ENCODE results near the gene ARHGAP1.

The ARHGAP1 gene

DNA sequence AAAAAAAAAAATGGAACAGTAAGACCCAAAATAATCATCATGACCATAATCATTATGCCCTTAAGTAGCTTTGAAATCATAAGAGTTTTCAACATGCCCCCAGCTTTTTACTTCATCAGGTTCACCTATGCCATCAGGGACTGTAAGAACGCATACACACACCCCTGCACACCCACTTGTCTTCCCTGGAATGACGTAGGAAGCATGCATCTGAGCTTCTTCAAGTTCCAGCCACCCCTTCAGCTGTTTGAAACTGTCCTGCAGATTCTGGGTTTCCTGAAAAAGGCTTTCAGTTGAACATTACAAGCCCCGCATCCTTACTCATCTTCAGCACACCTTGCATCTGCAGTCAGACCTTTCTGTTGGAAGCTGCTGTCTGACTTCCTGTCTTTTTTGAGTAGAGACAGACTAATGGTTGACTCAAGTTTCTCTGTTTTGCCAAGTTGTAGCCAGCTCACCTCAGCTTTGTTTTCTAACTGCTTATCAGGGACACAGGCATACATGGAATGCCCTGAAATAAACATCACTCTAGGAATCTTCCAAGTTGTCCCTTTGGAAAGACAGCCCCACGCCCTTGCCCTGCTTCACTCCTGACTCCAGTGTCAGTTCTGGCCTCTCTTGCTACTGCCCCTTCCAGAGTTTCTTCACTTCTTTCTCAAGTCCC, 37.0 kb downstream of the ARHGAP1 start:
- DNase-seq, result no peak
- Mint-ChIP-seq H3K4me3 (no peak overlapping the region), H3K9me3 (no peaks in the 10 kb centered on the region), H3K27me3 (ENCODE audit: low read depth, poor library complexity) (no peaks in the 10 kb centered on the region), H3K27ac (no peak overlapping the region), H3K36me3 (ENCODE audit: low read depth) (peaks cover 55% of the 10 kb centered on the region), H3K4me1 (peaks cover 12% of the 10 kb centered on the region)
- TF ChIP-seq, protein P1, sequence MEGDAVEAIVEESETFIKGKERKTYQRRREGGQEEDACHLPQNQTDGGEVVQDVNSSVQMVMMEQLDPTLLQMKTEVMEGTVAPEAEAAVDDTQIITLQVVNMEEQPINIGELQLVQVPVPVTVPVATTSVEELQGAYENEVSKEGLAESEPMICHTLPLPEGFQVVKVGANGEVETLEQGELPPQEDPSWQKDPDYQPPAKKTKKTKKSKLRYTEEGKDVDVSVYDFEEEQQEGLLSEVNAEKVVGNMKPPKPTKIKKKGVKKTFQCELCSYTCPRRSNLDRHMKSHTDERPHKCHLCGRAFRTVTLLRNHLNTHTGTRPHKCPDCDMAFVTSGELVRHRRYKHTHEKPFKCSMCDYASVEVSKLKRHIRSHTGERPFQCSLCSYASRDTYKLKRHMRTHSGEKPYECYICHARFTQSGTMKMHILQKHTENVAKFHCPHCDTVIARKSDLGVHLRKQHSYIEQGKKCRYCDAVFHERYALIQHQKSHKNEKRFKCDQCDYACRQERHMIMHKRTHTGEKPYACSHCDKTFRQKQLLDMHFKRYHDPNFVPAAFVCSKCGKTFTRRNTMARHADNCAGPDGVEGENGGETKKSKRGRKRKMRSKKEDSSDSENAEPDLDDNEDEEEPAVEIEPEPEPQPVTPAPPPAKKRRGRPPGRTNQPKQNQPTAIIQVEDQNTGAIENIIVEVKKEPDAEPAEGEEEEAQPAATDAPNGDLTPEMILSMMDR (IDR thresholded peaks at IDR 0.05), result no peak

DNA sequence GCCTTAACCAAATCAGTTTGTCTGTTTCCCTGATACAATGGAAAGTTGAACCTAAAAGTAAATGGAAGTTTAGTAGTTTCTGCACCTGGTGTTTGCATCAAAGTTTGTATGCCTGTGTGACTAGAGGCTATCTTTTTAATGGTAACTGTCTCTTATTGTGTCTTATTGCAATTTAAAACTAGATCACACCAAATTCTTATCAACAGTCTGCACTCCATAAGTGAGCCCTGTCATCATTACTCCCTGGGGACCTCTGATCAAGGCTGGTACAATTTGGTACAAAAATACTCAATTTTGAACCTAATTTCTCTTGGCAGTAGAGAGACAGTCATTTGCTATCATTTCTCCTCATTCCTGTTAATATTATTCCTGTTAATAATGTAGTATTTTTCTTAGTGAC, 38.1 kb downstream of the ARHGAP1 start:
- Mint-ChIP-seq H3K4me3 (no peak overlapping the region), H3K4me1 (peaks cover 12% of the 10 kb centered on the region), H3K27me3 (ENCODE audit: low read depth, poor library complexity) (no peaks in the 10 kb centered on the region), H3K9me3 (no peaks in the 10 kb centered on the region), H3K36me3 (ENCODE audit: low read depth) (peaks cover 64% of the 10 kb centered on the region), H3K27ac (no peak overlapping the region)
- no peak for DNase-seq
- TF ChIP-seq, protein P1 (IDR thresholded peaks at IDR 0.05), result no peak

DNA sequence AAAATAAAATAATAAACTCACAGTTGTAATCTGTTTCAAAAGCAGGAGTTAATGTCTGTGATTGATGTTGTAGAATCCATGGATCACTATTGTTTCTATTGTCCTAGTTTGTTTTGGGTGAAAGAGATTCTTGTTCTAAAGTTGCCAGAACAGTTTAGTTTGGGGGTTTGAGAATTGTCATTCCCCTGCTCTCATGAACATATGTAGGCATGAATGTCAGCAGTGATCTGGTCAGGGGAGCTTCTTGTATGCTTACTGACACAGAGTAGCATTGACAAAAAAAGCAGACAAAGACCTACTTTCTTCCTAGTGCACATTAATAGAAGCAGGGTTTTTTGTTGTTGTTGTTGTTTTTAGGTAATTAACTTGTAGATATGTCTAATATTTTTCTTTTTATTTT, 38.6 kb downstream of the ARHGAP1 start:
- H3K4me3 Mint-ChIP-seq, result no peak overlapping the region
- DNase-seq, result no peak
- TF ChIP-seq, protein P1 (IDR thresholded peaks at IDR 0.05), result no peak
- H3K27ac Mint-ChIP-seq, result no peak overlapping the region
- peaks cover 67% of the 10 kb centered on the region for H3K36me3 Mint-ChIP-seq (ENCODE audit: low read depth)
- no peaks in the 10 kb centered on the region for H3K27me3 Mint-ChIP-seq (ENCODE audit: low read depth, poor library complexity)
- peaks cover 8% of the 10 kb centered on the region for H3K4me1 Mint-ChIP-seq
- H3K9me3 Mint-ChIP-seq, result no peaks in the 10 kb centered on the region

DNA sequence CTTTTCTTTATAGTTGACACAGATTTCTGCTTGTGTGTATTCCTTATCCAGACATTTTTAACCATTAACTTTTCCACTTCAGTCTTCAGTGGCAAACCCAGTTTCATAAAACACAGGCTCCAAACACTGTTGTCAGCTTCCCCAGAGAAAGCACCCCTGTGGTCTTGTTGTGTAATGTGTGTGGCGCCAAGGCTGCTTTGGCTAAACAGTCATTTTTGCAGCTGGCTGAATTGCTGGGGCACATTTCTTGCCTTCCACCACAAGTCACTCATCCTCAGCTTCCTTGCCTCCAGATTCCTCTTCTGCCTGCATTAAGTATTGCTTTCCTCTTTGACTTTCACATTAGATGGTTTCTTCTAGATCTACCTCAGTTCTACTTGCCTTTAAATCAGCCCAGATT, 40.5 kb downstream of the ARHGAP1 start:
- DNase-seq, result no peak
- Mint-ChIP-seq H3K9me3 (no peaks in the 10 kb centered on the region), H3K36me3 (ENCODE audit: low read depth) (peaks cover 63% of the 10 kb centered on the region), H3K4me3 (no peak overlapping the region), H3K27me3 (ENCODE audit: low read depth, poor library complexity) (no peaks in the 10 kb centered on the region), H3K4me1 (no peaks in the 10 kb centered on the region), H3K27ac (no peak overlapping the region)
- TF ChIP-seq, protein P1 (IDR thresholded peaks at IDR 0.05), result no peak

DNA sequence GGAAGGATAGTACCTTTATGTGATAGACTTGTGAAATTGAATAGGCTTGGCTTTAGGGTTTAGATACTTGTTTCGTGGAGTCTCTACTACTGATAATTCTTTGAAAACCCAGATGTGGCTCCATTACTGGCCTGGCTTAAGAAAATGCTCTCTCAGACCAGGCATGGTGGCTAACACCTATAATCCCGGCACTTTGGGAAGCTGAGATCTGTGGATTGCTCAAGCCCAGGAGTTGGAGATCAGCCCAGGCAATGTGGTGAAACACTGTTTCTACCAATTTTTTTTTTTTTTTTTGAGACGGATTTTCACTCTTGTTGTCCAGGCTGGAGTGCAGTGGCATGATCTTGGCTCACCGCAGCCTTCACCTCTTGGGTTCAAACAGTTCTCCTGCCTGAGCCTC, 42.2 kb downstream of the ARHGAP1 start:
- H3K4me1 Mint-ChIP-seq, result no peaks in the 10 kb centered on the region
- TF ChIP-seq, protein P1 (IDR thresholded peaks at IDR 0.05), result no peak
- H3K4me3 Mint-ChIP-seq, result no peak overlapping the region
- peaks cover 59% of the 10 kb centered on the region for H3K36me3 Mint-ChIP-seq (ENCODE audit: low read depth)
- no peak overlapping the region for H3K27ac Mint-ChIP-seq
- no peaks in the 10 kb centered on the region for H3K9me3 Mint-ChIP-seq
- H3K27me3 Mint-ChIP-seq (ENCODE audit: low read depth, poor library complexity), result no peaks in the 10 kb centered on the region
- no peak for DNase-seq

DNA sequence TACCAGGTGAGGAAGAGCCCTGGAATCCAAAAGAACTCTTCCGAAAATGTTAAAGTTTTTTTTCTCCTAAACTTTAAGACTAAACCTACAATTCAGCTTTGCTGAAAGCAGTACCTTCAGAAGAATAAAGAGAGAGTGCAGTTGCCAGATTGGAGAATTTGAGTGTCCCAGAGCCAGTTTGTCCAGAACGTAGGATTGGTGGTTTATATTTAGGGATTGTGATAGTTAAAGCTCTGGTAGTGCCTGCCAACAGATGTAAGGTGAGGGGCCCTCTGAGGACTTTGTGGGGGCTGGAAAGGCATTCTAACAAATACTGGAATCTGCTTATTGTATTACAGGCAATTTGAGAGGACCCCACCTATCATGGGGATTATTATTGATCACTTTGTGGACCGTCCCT, 43.2 kb downstream of the ARHGAP1 start:
- H3K27me3 Mint-ChIP-seq (ENCODE audit: low read depth, poor library complexity), result no peaks in the 10 kb centered on the region
- no peaks in the 10 kb centered on the region for H3K9me3 Mint-ChIP-seq
- TF ChIP-seq, protein P1 (IDR thresholded peaks at IDR 0.05), result no peak
- no peak overlapping the region for H3K4me3 Mint-ChIP-seq
- no peaks in the 10 kb centered on the region for H3K4me1 Mint-ChIP-seq
- peaks cover 63% of the 10 kb centered on the region for H3K36me3 Mint-ChIP-seq (ENCODE audit: low read depth)
- DNase-seq, result no peak
- H3K27ac Mint-ChIP-seq, result peak overlapping the region; percentile 26
